Measurements from ENCODE around the gene PDE12.

Gene PDE12

GRCh38 chr3:57555738-57556458 lies at the start of gene PDE12:
Gene PDE12 (plus strand): TSS chr3:57556274. CDS start chr3:57556380, 106 bp downstream.
- peak within 1 kb of the TSS; percentile 89 to 91 for H3K27ac ChIP-seq (ENCODE audit: low read depth in 2 of 2, low read length in 2 of 2)
- peaks cover 7 to 12% of the 10 kb centered on the region in 2 donors for H3K36me3 ChIP-seq (ENCODE audit: control insufficient read depth in 2 of 2, insufficient read depth in 2 of 2, low read length in 2 of 2)

GRCh38 chr3:57512166-57512565 lies 43.9 kb upstream of the PDE12 start:
- H3K27me3 ChIP-seq (ENCODE audit: control insufficient read depth in 2 of 2, insufficient read depth in 2 of 2, low read length in 2 of 2) = no peaks in the 10 kb centered on the region

More at GRCh38 chr3:57555738-57556458, at the start of gene PDE12:
- Histone ChIP-seq H3K9me3 (ENCODE audit: control insufficient read depth in 2 of 2, low read length in 2 of 2) (no peaks in the 10 kb centered on the region), H3K27me3 (ENCODE audit: control insufficient read depth in 2 of 2, insufficient read depth in 2 of 2, low read length in 2 of 2) (no peaks in the 10 kb centered on the region), H3K4me3 (ENCODE audit: low read length in 2 of 2) (peak within 1 kb of the TSS; percentile 89 to 100), H3K4me1 (ENCODE audit: control insufficient read depth in 2 of 2, insufficient read depth in 2 of 2, low read length in 2 of 2) (peaks cover 18 to 23% of the 10 kb centered on the region in 2 donors), H3K9ac (ENCODE audit: low read depth in 1 of 2, low read length in 2 of 2) (peak within 1 kb of the TSS; percentile 78 to 97)

GRCh38 chr3:57518276-57518915 lies 37.7 kb upstream of the PDE12 start:
- Histone ChIP-seq H3K27ac (ENCODE audit: low read depth in 2 of 2, low read length in 2 of 2) (no peak overlapping the region), H3K4me3 (ENCODE audit: low read length in 2 of 2) (no peak overlapping the region), H3K36me3 (ENCODE audit: control insufficient read depth in 2 of 2, insufficient read depth in 2 of 2, low read length in 2 of 2) (no peaks in the 10 kb centered on the region), H3K27me3 (ENCODE audit: control insufficient read depth in 2 of 2, insufficient read depth in 2 of 2, low read length in 2 of 2) (no peaks in the 10 kb centered on the region), H3K9me3 (ENCODE audit: control insufficient read depth in 2 of 2, low read length in 2 of 2) (no peaks in the 10 kb centered on the region), H3K9ac (ENCODE audit: low read depth in 1 of 2, low read length in 2 of 2) (no peak overlapping the region), H3K4me1 (ENCODE audit: control insufficient read depth in 2 of 2, insufficient read depth in 2 of 2, low read length in 2 of 2) (no peaks in the 10 kb centered on the region)

More at GRCh38 chr3:57512166-57512565, 43.9 kb upstream of the PDE12 start:
- Histone ChIP-seq H3K4me3 (ENCODE audit: low read length in 2 of 2) (no peak overlapping the region), H3K27ac (ENCODE audit: low read depth in 2 of 2, low read length in 2 of 2) (no peak overlapping the region), H3K9ac (ENCODE audit: low read depth in 1 of 2, low read length in 2 of 2) (no peak overlapping the region), H3K36me3 (ENCODE audit: control insufficient read depth in 2 of 2, insufficient read depth in 2 of 2, low read length in 2 of 2) (no peaks in the 10 kb centered on the region), H3K4me1 (ENCODE audit: control insufficient read depth in 2 of 2, insufficient read depth in 2 of 2, low read length in 2 of 2) (no peaks in the 10 kb centered on the region), H3K9me3 (ENCODE audit: control insufficient read depth in 2 of 2, low read length in 2 of 2) (no peaks in the 10 kb centered on the region)

GRCh38 chr3:57530071-57530608 lies 25.9 kb upstream of the PDE12 start:
- Histone ChIP-seq H3K4me1 (ENCODE audit: control insufficient read depth in 2 of 2, insufficient read depth in 2 of 2, low read length in 2 of 2) (peaks cover 0 to 3% of the 10 kb centered on the region in 2 donors), H3K9ac (ENCODE audit: low read depth in 1 of 2, low read length in 2 of 2) (no peak overlapping the region), H3K27ac (ENCODE audit: low read depth in 2 of 2, low read length in 2 of 2) (no peak overlapping the region), H3K4me3 (ENCODE audit: low read length in 2 of 2) (no peak overlapping the region), H3K9me3 (ENCODE audit: control insufficient read depth in 2 of 2, low read length in 2 of 2) (no peaks in the 10 kb centered on the region), H3K27me3 (ENCODE audit: control insufficient read depth in 2 of 2, insufficient read depth in 2 of 2, low read length in 2 of 2) (no peaks in the 10 kb centered on the region), H3K36me3 (ENCODE audit: control insufficient read depth in 2 of 2, insufficient read depth in 2 of 2, low read length in 2 of 2) (no peaks in the 10 kb centered on the region)

- Histone ChIP-seq H3K4me1 (ENCODE audit: control insufficient read depth in 2 of 2, insufficient read depth in 2 of 2, low read length in 2 of 2) (no peaks in the 10 kb centered on the region), H3K4me3 (ENCODE audit: low read length in 2 of 2) (no peak overlapping the region), H3K36me3 (ENCODE audit: control insufficient read depth in 2 of 2, insufficient read depth in 2 of 2, low read length in 2 of 2) (no peaks in the 10 kb centered on the region), H3K27me3 (ENCODE audit: control insufficient read depth in 2 of 2, insufficient read depth in 2 of 2, low read length in 2 of 2) (no peaks in the 10 kb centered on the region), H3K27ac (ENCODE audit: low read depth in 2 of 2, low read length in 2 of 2) (no peak overlapping the region), H3K9me3 (ENCODE audit: control insufficient read depth in 2 of 2, low read length in 2 of 2) (no peaks in the 10 kb centered on the region), H3K9ac (ENCODE audit: low read depth in 1 of 2, low read length in 2 of 2) (no peak overlapping the region)
Measured at GRCh38 chr3:57538465-57538864, 17.6 kb upstream of the PDE12 start.

- Histone ChIP-seq H3K9me3 (ENCODE audit: control insufficient read depth in 2 of 2, low read length in 2 of 2) (no peaks in the 10 kb centered on the region), H3K4me3 (ENCODE audit: low read length in 2 of 2) (peak within 1 kb of the TSS; percentile 49 to 64), H3K9ac (ENCODE audit: low read depth in 1 of 2, low read length in 2 of 2) (no peak within 1 kb of the TSS), H3K27me3 (ENCODE audit: control insufficient read depth in 2 of 2, insufficient read depth in 2 of 2, low read length in 2 of 2) (no peaks in the 10 kb centered on the region), H3K27ac (ENCODE audit: low read depth in 2 of 2, low read length in 2 of 2) (no peak within 1 kb of the TSS), H3K36me3 (ENCODE audit: control insufficient read depth in 2 of 2, insufficient read depth in 2 of 2, low read length in 2 of 2) (no peaks in the 10 kb centered on the region), H3K4me1 (ENCODE audit: control insufficient read depth in 2 of 2, insufficient read depth in 2 of 2, low read length in 2 of 2) (peaks cover 0 to 2% of the 10 kb centered on the region in 2 donors)
Measured at GRCh38 chr3:57544181-57545125, 11.6 kb upstream of the PDE12 start, which contains the start of gene DNAH12. Gene DNAH12 (minus strand): TSS chr3:57544344. CDS start chr3:57542870, 1,474 bp downstream.

GRCh38 chr3:57545636-57546268 lies 10.3 kb upstream of the PDE12 start:
- no peaks in the 10 kb centered on the region for H3K36me3 ChIP-seq (ENCODE audit: control insufficient read depth in 2 of 2, insufficient read depth in 2 of 2, low read length in 2 of 2)
- H3K27me3 ChIP-seq (ENCODE audit: control insufficient read depth in 2 of 2, insufficient read depth in 2 of 2, low read length in 2 of 2) = no peaks in the 10 kb centered on the region
- H3K9me3 ChIP-seq (ENCODE audit: control insufficient read depth in 2 of 2, low read length in 2 of 2) = no peaks in the 10 kb centered on the region
- no peak overlapping the region for H3K27ac ChIP-seq (ENCODE audit: low read depth in 2 of 2, low read length in 2 of 2)
- H3K4me1 ChIP-seq (ENCODE audit: control insufficient read depth in 2 of 2, insufficient read depth in 2 of 2, low read length in 2 of 2) = peaks cover 0 to 2% of the 10 kb centered on the region in 2 donors
- no peak overlapping the region for H3K4me3 ChIP-seq (ENCODE audit: low read length in 2 of 2)
- H3K9ac ChIP-seq (ENCODE audit: low read depth in 1 of 2, low read length in 2 of 2) = no peak overlapping the region

- Histone ChIP-seq H3K27ac (ENCODE audit: low read depth in 2 of 2, low read length in 2 of 2) (no peak overlapping the region), H3K9ac (ENCODE audit: low read depth in 1 of 2, low read length in 2 of 2) (no peak overlapping the region), H3K4me1 (ENCODE audit: control insufficient read depth in 2 of 2, insufficient read depth in 2 of 2, low read length in 2 of 2) (peaks cover 0 to 2% of the 10 kb centered on the region in 2 donors), H3K36me3 (ENCODE audit: control insufficient read depth in 2 of 2, insufficient read depth in 2 of 2, low read length in 2 of 2) (no peaks in the 10 kb centered on the region), H3K9me3 (ENCODE audit: control insufficient read depth in 2 of 2, low read length in 2 of 2) (no peaks in the 10 kb centered on the region), H3K27me3 (ENCODE audit: control insufficient read depth in 2 of 2, insufficient read depth in 2 of 2, low read length in 2 of 2) (no peaks in the 10 kb centered on the region), H3K4me3 (ENCODE audit: low read length in 2 of 2) (no peak overlapping the region)
Measured at GRCh38 chr3:57546616-57547015, 9.5 kb upstream of the PDE12 start.

- Histone ChIP-seq H3K36me3 (ENCODE audit: control insufficient read depth in 2 of 2, insufficient read depth in 2 of 2, low read length in 2 of 2) (peaks cover 7 to 8% of the 10 kb centered on the region in 2 donors), H3K4me3 (ENCODE audit: low read length in 2 of 2) (peak overlapping the region; percentile 89 to 100), H3K9me3 (ENCODE audit: control insufficient read depth in 2 of 2, low read length in 2 of 2) (no peaks in the 10 kb centered on the region), H3K9ac (ENCODE audit: low read depth in 1 of 2, low read length in 2 of 2) (peak overlapping the region; percentile 78 to 97), H3K4me1 (ENCODE audit: control insufficient read depth in 2 of 2, insufficient read depth in 2 of 2, low read length in 2 of 2) (peaks cover 18 to 23% of the 10 kb centered on the region in 2 donors), H3K27me3 (ENCODE audit: control insufficient read depth in 2 of 2, insufficient read depth in 2 of 2, low read length in 2 of 2) (no peaks in the 10 kb centered on the region), H3K27ac (ENCODE audit: low read depth in 2 of 2, low read length in 2 of 2) (peak overlapping the region; percentile 89 to 91)
Measured at GRCh38 chr3:57555306-57555705, 768 bp upstream of the PDE12 start.
